Progenitor cell of endocrine pancreas (in vitro differentiated cells): Measurements from ENCODE around the gene JAK1. TPM values are rescaled to one million over a fixed set of nuclear protein-coding genes. Genes with fewer than 3 reads are reported as not detected.

Source experiments
- DNase-seq: peaks from one replicate; pipeline ENCODE4 v3.0.0; 2021; ENCODE audit warnings: low spot score; ENCODE audit not compliant: unreplicated experiment
- H3K27ac Mint-ChIP-seq: 2 replicates; pipeline ENCODE4 v1.8.0; 2021; ENCODE audit warnings: mild to moderate bottlenecking, moderate library complexity, mixed read lengths
- H3K27me3 Mint-ChIP-seq: 2 replicates; pipeline ENCODE4 v1.8.0; 2021; ENCODE audit warnings: mixed read lengths
- H3K36me3 Mint-ChIP-seq: 2 replicates; pipeline ENCODE4 v1.8.0; 2022; ENCODE audit warnings: mixed read lengths; ENCODE audit not compliant: insufficient read depth
- H3K4me1 Mint-ChIP-seq: 2 replicates; pipeline ENCODE4 v1.8.0; 2021; ENCODE audit warnings: low read depth, mixed read lengths
- H3K4me3 Mint-ChIP-seq: 2 replicates; pipeline ENCODE4 v1.8.0; 2021; ENCODE audit warnings: low read depth, mild to moderate bottlenecking, moderate library complexity, mixed read lengths
- H3K9me3 Mint-ChIP-seq: 2 replicates; pipeline ENCODE4 v1.8.0; 2021; ENCODE audit warnings: low read depth, mixed read lengths
- long read RNA-seq: library from polyadenylated mRNA; unstranded; transcript quantifications from one replicate; pipeline ENCODE4 v2.0.0, GENCODE V29; 2020
- total RNA-seq: library from RNA; stranded (reverse); gene quantifications from 2 replicates; pipeline ENCODE4 v1.2.1, GENCODE V29; 2021
- TF ChIP-seq, protein P1 (sequence below): fragments of 200-600 bp; sonication (generic); IDR thresholded peaks from one replicate; pipeline ENCODE4 v1.5.0; 2021; ENCODE audit warnings: antibody characterized with exemption, mild to moderate bottlenecking; ENCODE audit not compliant: unreplicated experiment

JAK1 gene
- total RNA-seq = 30.2 and 32.5 TPM in 2 replicates
- long read RNA-seq, partial matches to known transcripts = 27 of 35 reads
- long read RNA-seq, other reads (novel, unspliced or antisense) = 8 of 35 reads

DNA sequence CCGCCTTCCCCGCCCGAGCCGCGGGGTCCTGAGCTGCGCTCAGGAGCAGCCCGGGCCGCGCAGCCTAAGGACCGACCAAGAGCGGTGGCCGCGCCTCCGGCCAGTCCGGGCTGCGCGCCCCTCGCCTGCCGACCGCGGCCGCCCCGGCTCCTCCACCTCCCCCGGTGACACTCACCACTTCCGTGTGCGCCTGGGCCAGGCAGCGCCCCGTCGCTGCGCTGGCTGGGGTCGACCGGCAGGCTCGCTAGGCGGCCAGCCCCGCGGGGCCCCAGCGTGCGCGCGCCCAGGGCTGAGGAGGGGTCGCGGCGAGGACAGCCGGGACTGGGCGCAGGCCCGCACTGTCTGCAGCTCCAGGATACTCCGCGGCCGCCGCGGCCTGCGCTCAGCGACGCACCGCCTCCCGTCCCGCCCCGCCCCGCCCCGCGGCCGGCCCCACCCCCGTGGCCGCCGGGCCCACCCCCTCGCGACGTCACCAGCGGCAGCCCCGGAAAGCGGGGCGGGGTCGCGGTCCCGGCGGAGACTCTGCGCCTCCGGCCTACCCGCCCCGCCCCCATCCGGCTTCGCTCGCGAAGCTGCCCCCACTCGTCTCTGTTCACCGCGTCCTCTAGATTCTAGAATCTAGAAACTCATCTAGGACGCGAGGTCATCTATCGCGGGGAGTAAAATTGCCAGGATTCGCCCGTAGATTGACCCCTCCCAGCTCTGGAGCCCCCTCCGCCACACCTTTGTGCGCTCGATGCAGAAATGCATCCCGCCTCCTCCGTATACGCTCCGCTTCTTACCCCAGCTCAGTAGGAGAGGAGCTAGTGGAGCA, at the start of gene JAK1:
TSS of gene JAK1 (minus strand) at position 392 of the 814 bp plus-strand sequence. CDS start 80,285 bp downstream, outside the sequence.
- H3K36me3 Mint-ChIP-seq = no peaks in the 10 kb centered on the region
- DNase-seq = peak; percentile 84
- peak within 1 kb of the TSS; percentile 87 for H3K4me3 Mint-ChIP-seq
- H3K27ac Mint-ChIP-seq = peak within 1 kb of the TSS; percentile 94
- peaks cover 18% of the 10 kb centered on the region for H3K27me3 Mint-ChIP-seq
- TF ChIP-seq, protein P1, sequence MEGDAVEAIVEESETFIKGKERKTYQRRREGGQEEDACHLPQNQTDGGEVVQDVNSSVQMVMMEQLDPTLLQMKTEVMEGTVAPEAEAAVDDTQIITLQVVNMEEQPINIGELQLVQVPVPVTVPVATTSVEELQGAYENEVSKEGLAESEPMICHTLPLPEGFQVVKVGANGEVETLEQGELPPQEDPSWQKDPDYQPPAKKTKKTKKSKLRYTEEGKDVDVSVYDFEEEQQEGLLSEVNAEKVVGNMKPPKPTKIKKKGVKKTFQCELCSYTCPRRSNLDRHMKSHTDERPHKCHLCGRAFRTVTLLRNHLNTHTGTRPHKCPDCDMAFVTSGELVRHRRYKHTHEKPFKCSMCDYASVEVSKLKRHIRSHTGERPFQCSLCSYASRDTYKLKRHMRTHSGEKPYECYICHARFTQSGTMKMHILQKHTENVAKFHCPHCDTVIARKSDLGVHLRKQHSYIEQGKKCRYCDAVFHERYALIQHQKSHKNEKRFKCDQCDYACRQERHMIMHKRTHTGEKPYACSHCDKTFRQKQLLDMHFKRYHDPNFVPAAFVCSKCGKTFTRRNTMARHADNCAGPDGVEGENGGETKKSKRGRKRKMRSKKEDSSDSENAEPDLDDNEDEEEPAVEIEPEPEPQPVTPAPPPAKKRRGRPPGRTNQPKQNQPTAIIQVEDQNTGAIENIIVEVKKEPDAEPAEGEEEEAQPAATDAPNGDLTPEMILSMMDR = peak; percentile 29
- peaks cover 12% of the 10 kb centered on the region for H3K4me1 Mint-ChIP-seq
- no peaks in the 10 kb centered on the region for H3K9me3 Mint-ChIP-seq

DNA sequence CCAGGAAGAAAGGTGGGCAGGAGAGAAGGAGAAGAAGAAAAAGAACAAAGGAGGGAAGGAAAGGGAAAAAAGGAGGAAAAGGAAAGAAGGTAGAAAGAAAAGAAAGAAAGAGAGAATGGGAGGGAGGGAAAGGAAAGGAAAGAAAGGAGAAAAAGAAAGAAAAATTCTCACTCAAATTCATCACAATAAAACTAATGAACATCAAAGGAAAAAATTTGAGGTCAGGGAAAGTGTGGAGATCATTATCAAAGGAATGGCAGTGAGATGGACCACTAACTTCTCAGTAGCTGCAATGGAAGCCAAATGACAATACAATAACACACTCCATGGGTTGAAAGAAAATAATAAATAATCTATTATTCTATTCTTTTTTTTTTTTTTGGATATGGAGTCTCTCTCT, 48.0 kb upstream of the JAK1 start:
- Mint-ChIP-seq H3K4me1 (no peaks in the 10 kb centered on the region), H3K9me3 (peaks cover 6% of the 10 kb centered on the region), H3K4me3 (no peak overlapping the region), H3K27ac (no peak overlapping the region), H3K36me3 (no peaks in the 10 kb centered on the region), H3K27me3 (no peaks in the 10 kb centered on the region)
- DNase-seq = no peak
- TF ChIP-seq, protein P1 = no peak

DNA sequence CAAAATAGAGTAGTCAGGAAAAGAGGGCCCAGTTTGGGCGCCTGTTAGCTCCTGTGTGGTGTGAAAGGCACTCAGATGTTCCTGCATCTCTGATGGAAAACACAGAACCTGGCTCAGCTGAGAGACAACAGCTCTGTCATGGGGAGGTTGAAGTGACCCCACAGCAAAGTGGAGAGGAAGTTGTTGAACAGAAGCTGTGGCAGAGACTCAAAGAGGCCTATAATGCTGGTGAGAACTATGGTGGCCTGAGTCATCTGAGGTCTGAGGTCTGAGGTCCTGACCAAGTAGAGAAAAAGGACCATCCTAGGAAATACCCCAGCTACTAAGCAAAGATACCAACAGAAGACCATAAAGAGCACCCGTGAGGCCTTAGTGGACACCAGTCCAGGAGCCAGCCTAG, 45.6 kb upstream of the JAK1 start:
- TF ChIP-seq, protein P1 = no peak
- H3K27me3 Mint-ChIP-seq = no peaks in the 10 kb centered on the region
- no peaks in the 10 kb centered on the region for H3K36me3 Mint-ChIP-seq
- no peak overlapping the region for H3K4me3 Mint-ChIP-seq
- H3K9me3 Mint-ChIP-seq = peaks cover 3% of the 10 kb centered on the region
- no peak for DNase-seq
- H3K27ac Mint-ChIP-seq = no peak overlapping the region
- no peaks in the 10 kb centered on the region for H3K4me1 Mint-ChIP-seq

DNA sequence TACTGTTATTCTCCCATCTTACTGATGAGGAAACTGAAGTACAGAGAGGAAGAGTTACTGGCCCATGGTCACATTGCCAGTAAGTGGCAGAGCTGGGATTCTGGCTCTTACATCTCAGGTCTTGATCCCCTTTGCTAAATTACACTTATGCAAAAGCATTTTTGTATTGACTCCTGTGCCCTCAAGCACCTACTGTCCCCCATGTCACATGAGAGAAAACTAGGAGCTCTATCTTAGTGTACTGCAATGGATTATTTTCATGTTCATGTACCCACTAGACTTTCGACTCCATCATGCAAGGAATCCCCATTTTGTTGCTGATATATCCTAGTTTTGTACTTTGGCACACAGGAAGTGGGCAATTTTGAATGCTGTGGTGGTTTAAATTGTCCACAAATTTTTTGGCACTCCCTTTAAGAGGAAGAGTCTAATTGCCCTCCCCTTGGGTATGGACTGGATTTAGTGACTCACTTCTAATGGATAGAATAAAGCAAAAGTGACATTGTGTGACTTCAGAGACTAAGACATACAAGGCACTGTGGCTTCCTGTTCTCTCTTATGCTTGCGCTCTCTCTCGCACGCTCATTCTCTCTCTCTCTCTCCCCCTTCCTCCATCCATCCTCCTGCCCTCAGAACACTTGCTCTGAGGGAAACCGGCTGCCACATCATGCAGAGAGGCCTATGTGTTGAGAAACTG, 43.5 kb upstream of the JAK1 start:
- Mint-ChIP-seq H3K4me3 (no peak overlapping the region), H3K4me1 (no peaks in the 10 kb centered on the region), H3K9me3 (peaks cover 3% of the 10 kb centered on the region), H3K36me3 (no peaks in the 10 kb centered on the region), H3K27ac (no peak overlapping the region), H3K27me3 (peaks cover 11% of the 10 kb centered on the region)
- TF ChIP-seq, protein P1 = no peak
- no peak for DNase-seq

DNA sequence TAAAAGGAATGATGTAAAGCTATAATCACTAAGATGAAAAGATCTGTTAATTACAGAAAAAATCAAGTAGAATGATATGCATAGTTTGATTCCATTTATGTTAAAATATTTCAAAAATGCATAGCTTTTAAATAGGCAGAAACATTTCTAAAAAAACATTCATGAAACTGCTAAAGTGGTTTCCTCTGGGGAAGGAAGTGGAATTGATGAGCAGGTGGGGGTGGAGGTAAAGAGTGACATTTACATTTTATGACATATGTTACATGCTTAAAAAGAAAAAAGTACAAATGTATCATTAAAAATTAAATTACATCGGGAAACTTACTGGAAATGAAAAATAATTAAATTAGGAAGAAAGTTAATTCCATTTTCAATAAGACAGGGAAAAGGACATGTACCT, 42.8 kb upstream of the JAK1 start:
- Mint-ChIP-seq H3K27ac (no peak overlapping the region), H3K36me3 (no peaks in the 10 kb centered on the region), H3K4me3 (no peak overlapping the region), H3K9me3 (peaks cover 2% of the 10 kb centered on the region), H3K4me1 (no peaks in the 10 kb centered on the region), H3K27me3 (peaks cover 18% of the 10 kb centered on the region)
- no peak for DNase-seq
- TF ChIP-seq, protein P1 = no peak
